VCaP (cell line): ENCODE measurements around the gene PBX3.

ENCODE experiments used
- H3K27ac ChIP-seq: fragments of 450-650 bp; 2 replicates; pipeline ENCODE4 v1.5.1; 2017
- TF ChIP-seq, protein P1 (sequence below): fragments of 450-650 bp; conservative IDR thresholded peaks from 2 replicates; pipeline ENCODE4 v1.5.1; 2017; ENCODE audit warnings: mild to moderate bottlenecking, moderate library complexity

The PBX3 gene

DNA sequence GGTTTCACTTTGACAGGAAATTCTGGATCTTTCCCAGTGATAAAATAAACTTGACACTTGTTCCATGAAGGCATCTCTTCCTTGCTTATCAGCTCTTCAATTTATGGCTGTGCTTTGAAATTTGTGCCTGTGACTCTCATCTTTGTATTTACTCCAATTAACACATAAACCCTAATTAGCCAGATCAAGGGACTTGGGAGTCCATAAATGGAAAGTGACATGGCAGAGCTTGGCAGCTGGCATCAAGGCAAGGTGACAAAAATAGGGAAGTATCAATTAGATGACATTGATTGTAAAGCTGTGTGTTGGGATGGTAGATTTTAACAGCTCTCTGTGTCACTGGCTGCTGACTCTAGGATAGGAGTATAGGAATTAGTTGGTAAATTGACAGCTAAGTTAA lies 133.9 kb downstream of the PBX3 start:
- no peak overlapping the region for H3K27ac ChIP-seq
- TF ChIP-seq, protein P1, sequence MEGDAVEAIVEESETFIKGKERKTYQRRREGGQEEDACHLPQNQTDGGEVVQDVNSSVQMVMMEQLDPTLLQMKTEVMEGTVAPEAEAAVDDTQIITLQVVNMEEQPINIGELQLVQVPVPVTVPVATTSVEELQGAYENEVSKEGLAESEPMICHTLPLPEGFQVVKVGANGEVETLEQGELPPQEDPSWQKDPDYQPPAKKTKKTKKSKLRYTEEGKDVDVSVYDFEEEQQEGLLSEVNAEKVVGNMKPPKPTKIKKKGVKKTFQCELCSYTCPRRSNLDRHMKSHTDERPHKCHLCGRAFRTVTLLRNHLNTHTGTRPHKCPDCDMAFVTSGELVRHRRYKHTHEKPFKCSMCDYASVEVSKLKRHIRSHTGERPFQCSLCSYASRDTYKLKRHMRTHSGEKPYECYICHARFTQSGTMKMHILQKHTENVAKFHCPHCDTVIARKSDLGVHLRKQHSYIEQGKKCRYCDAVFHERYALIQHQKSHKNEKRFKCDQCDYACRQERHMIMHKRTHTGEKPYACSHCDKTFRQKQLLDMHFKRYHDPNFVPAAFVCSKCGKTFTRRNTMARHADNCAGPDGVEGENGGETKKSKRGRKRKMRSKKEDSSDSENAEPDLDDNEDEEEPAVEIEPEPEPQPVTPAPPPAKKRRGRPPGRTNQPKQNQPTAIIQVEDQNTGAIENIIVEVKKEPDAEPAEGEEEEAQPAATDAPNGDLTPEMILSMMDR: no peak

DNA sequence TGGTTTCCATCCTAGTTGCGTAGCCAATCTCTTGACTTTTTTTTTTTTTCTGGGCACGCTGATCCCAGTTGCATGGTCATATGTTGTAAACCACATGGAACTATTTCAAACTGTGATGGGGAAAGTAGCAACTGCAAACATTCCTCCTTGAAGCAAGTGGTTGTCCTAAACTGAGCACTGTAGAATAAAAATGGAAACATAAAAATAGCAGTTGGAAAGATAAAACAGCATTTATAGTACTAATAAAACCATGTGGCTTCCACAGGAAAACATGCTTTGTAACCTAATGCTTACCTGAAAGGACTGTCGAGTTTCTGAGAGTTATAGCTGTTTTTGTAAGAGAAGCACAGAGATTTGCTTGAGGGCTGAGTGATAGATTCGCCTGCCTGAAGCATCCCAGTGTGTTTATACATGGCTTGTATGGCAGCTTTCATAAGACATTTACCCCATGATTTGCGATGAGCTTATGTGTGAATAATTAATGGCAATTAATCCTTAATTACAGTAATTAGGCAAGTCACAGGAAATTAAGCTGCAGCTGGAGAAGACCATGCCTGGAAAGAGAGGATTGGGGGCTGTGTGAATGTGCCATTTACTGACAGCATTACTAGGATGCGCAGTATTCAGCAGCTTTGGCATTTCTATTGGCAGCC lies 136.5 kb downstream of the PBX3 start:
- peak overlapping the region; percentile 6; the same call in 1 of the 2 replicates for H3K27ac ChIP-seq
- TF ChIP-seq, protein P1: no peak

DNA sequence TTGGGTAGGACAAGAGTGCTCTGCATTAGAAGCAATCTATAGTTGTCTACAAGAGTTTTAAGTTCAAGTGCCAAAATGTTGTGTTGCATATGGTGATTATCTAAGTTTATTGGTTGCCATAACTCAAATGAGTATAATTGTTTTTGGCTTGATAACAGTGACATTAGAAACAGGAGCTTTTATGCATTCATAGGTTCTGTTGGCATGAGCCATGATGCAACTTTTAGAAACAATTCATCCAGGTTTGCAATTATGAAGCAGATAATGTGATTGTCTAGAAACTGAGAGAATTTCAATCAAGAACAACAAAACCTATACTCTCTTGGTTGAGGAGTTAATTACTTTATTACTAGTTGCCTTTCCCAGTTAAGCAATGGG lies 137.0 kb downstream of the PBX3 start:
- no peak overlapping the region for H3K27ac ChIP-seq
- TF ChIP-seq, protein P1: no peak

DNA sequence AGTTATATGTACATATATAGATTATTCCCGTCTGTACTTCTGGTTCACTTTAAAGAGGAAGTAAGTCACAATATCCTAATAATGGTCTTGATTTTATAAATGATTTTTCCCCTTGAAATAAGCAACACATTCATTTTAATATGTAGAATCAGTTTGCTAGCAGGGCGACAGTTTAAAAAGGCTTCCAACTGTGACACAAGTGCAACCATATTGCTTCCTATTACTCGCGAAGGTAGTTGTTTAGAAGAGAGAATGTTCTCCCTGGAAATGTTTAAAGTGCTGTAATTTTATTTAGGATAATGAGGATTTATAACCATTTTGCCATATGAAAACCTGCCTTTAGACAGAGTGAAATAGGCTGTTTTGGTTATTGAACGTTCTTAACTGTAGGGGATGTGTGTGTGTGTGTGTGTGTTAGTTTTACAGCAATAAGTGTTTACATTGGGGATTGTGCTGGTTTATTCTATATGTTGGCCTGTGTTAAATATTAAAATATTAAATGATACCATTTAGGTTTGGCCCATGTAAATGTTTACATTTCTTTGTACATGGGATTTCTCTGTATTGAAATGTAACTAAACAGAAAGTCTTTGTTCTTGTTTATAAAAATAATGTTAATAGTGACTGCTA lies 138.3 kb downstream of the PBX3 start:
- H3K27ac ChIP-seq: no peak overlapping the region
- TF ChIP-seq, protein P1: no peak

DNA sequence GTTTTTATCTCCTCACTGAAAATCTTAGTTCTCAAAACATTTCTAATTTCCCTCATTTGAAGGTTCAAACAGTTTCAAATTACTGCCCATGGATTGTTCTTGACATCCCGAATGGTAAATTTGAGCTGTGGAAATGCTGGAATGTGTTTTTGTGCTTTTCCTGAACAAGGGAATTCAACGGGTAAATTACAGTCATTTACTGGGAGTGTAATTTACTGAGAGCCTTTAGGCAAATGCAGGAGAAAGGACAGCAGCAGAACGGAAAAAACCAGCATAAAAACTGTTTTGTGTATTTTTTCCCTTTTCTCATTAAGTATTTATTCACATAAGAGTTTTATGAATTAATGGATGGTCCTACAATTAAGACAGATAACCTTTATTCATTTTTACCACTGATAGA lies 139.2 kb downstream of the PBX3 start:
- no peak overlapping the region for H3K27ac ChIP-seq
- TF ChIP-seq, protein P1: no peak

DNA sequence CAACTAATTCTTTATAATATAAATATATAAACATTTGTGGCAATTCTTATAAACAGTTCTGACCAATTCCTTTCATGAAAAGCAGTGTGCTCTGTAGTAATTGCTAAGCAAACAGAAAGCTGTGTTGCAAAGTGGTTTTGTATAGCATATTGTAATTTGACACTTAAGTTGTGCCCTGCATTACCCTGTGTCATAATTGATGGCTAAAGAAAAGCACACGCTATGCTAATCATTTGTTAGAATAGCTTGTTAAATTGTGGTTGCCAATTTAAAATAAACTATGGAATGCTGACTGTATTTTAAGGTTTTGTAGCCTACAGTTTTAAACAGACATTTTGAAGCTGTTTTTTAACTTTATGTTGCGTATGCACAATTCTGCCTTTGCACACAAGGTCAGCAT lies 140.0 kb downstream of the PBX3 start:
- TF ChIP-seq, protein P1: no peak
- H3K27ac ChIP-seq: peak overlapping the region; percentile 33

DNA sequence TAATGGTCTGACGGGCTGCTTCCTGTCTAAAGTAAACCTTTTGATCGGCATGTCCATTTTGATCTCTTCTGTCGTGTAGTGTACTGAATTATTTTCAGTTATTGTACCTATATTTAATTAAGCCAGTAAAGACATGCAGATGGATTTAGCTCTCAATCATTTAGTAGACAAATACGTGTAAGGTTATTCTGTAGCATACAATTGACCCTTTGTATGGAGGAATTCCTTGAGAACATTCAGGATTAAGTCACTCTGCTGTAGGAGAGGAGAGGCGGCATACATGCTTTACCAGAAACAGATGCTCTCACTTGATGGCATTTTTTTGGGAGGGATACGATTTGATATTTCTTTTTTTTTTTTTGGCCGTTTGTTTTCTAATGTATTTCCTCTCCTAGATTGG lies 141.0 kb downstream of the PBX3 start:
- peak overlapping the region; percentile 33; the same call in 1 of the 2 replicates for H3K27ac ChIP-seq
- TF ChIP-seq, protein P1: no peak
